HG03354 (cell line): Measurements from ENCODE around the gene ERV3-1.
"Not testable (repeated sequence)": the region's sequence is repeated elsewhere in the genome, so short reads cannot be mapped to it uniquely, and the experiment has no call there.

Experiments
- ATAC-seq: cut with Tn5 transposase; IDR thresholded peaks from one replicate; pipeline ENCODE4 v1.9.1; 2021; ENCODE audit warnings: mild to moderate bottlenecking; ENCODE audit not compliant: unreplicated experiment, poor library complexity, severe bottlenecking

The ERV3-1 gene, protein sequence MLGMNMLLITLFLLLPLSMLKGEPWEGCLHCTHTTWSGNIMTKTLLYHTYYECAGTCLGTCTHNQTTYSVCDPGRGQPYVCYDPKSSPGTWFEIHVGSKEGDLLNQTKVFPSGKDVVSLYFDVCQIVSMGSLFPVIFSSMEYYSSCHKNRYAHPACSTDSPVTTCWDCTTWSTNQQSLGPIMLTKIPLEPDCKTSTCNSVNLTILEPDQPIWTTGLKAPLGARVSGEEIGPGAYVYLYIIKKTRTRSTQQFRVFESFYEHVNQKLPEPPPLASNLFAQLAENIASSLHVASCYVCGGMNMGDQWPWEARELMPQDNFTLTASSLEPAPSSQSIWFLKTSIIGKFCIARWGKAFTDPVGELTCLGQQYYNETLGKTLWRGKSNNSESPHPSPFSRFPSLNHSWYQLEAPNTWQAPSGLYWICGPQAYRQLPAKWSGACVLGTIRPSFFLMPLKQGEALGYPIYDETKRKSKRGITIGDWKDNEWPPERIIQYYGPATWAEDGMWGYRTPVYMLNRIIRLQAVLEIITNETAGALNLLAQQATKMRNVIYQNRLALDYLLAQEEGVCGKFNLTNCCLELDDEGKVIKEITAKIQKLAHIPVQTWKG

DNA sequence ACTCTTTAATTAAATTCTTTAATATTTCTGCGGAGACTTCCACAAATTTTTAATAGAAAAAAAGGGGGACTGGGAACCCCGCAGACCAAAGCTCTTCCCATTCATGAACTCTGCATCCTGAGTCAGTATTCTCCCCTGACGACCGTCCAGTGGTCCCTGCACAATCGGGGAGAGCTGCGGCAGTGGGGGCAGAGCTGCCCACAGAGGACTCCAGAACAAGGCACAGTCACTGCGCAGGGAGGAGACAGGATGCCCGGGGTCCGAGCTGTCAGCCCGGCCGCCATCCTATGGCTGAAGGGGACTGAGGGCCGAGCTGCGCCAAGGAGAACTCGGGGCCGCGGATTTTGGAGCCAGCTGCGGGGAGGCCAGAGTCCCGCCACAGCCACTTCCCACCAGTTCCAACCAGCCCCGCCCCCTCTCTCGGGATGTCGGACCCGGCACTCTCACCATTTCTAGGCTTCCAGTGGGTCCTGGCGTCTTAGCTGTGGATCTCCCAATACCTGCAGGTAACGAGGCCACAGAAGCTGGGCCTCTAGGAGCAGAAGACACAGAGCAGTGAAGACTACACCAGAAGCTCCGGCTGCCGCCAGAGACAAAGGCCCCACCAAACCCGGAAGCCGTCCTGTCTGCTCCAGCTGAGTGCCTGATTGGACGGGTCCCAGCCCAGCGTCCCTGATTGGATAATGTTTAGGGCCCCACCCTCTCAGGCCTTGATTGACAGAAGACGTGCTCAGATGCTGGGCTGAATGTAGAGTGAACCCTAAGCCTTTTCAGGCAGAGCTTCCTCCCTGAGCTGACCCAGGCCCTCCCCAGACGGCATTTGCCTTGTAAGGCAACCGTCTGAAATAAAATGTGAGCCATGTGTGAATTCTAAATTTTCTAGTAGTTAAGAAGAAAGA lies at the start of gene ERV3-1:
ERV3-1 (minus strand) TSS at position 594 of the 899 bp plus-strand sequence. CDS start 13,661 bp downstream, outside the sequence.
- ATAC-seq = peak; percentile 100

DNA sequence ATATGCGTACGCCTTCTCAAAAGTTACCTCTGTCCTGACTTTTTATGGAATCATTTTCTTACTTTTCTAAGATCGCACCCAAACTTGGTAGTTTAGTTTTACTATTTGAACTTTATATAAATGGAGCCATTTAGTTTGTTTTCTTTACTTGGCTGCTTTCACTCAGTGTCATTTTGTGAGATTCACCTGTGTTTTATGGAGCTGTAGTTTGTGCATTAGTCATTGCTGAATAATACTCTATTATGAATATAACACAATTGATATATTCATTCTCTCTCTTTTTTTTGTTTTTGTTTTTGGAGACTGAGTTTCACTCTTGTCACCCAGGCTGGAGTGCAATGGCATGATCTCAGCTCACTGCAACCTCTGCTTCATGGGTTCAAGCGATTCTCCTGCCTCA lies 49.3 kb upstream of the ERV3-1 start:
- ATAC-seq = not testable (repeated sequence)

DNA sequence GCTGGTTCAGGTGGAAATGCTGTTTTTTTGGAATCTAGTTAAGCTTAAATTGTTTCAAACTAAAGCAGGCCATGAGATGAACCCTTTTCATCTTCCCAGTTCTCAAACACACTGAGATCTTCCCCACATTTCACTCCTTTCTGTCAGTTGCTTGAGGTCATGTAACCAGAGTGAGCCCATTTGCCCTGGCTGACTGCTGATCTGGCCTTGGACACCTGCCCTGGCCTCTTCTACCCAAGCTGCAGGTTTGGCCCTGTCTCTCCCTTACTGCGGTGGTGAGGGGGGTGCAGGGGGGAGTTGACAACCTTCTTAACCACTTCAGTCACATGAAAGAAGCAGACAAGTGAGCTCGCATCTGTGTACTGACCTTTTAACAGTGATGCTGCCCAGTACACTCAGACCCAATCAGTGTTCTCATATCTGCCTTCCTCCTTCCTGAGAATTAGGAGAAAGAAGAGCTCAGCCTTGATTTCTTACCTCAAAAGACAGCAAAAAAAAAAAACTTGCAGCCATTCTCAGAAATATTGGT lies 48.0 kb upstream of the ERV3-1 start:
- not testable (repeated sequence) for ATAC-seq

DNA sequence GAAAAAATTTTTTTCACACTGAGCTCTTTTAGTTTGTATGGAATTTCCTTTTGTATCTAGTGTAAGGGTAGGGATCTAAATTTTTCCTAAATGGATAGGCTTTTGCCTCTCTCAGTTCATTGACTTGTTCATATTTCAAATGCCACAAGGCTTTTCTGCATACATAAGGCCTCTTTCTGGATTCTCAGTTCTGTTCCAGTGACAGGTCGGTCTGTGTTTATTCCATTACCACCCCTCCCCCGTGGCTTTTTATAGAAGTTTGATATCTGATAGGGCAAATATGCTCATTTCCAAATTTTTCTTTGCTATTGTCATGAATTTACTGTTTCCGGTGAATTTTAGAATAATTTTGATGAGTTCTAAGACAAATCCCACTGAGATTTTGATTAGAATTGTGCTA lies 45.2 kb upstream of the ERV3-1 start:
- not testable (repeated sequence) for ATAC-seq

DNA sequence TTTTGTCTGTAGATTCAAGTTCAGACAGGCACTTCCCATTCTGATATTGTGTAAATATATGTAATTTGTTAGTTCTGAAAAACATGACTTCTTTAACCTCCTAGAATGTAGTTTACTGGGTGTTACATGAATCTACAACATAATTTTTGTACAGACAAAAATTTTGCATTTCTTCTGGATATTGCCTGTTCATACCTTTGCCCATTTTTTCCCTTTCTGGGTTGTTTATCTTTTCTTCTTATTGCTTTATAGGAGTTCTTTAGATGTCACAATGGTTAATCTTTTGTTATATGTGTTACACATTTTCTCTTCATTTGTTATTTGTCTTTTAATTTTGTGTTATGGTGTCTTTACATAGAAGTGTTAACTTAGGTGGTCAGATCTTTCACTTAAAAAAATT lies 44.7 kb upstream of the ERV3-1 start:
- not testable (repeated sequence) for ATAC-seq

DNA sequence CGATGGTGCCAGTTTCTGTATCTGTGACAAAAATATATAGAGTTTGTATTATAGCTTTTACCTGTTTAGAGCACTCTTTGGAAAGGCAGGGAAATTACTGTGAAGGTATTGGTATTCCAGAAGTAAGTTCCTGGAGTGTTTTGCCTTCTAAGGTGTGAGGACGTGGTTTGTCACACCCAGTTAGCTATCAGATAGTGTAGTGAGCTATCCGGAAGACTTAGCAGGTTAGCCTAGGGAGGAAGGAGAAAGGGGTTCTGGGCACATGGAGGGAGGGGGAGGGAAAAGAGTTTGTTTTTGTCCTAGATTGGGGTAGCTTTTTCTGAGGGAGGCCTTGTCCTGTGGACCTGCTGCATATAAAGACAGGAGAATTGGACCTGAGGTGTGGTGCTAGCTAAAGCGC lies 39.8 kb upstream of the ERV3-1 start:
- not testable (repeated sequence) for ATAC-seq

DNA sequence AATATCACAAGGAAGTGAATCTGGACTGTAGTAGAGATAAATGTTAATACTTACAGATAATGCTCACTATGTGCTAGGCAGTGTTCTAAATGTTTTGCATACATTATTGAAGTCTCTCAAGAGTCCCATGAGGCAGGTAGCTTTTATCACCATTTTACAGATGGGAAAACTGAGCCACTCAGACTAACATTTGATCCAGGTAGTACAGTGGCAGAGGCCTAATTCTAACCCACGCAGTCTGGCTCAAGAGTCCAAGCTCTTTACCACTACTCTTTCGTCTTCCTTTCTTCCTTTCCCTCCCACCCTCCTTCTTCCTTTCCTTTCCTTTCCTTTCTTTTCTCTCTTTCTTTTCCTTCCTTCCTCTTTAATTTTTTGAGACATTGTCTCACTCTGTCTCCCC lies 39.1 kb upstream of the ERV3-1 start:
- not testable (repeated sequence) for ATAC-seq

DNA sequence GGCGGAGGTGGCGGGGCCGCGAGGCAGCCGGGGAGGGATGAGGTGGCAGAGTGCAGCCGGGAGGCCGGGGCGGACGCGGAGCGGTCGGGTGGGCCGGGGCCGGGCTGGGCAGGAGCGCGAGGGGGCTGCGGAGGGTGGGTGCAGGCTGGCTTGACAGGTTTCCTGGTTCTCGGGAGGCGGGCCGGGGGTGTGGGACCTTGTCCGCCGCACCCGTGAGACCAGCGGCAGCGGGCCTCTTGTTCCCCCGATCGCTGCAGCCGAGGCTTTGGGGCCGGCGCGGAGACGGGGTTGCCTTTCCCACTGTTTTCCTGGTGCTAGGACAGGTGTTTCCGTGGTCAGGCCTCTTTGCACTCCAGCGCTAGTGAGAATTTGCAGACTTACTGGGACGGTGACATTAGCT lies 32.3 kb upstream of the ERV3-1 start:
- ATAC-seq = peak; percentile 26

DNA sequence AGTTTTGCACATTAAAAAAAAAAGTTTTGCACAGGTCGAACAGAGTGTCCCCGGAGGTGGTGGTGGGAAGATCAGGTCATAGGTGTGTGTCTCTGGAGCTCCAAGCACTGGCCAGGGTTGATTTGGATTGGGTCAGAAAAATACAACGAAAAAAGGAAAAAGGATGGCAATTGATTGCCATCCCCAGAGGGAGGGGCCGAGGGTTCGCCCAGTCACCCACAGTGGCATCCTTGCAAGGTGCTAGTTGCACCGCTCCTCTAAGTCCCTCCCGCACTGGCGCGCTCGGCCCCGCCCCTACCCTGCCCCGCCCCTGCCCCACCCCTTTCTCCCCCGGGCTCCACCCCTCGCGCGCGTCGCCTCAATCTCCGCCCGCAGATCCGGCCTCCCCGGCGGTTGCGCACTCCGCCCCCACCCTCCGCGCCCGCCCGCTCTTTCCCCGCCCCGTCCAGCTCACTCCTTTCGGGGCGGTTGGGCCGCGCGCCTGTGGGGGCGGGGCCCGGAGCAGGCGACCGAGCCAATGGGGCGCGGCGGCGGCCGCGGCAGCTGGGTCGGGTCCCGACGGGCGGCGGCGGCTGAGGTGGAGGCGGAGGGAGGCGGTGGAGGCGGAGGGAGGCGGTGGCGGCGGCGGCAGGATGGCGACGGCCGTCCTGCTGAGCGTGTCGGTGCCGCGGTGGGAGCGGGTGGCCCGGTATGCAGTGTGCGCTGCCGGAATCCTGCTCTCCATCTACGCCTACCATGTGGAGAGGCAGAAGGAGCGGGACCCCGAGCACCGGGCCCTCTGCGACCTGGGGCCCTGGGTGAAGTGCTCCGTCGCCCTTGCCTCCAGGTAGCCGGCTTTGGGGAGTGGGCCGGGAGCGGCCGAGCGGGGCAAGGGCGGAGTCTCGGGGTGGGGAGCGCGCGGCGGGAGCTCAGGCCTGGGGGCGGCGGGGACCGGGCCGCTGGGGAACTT lies 31.5 kb upstream of the ERV3-1 start:
- ATAC-seq = peak; percentile 88

DNA sequence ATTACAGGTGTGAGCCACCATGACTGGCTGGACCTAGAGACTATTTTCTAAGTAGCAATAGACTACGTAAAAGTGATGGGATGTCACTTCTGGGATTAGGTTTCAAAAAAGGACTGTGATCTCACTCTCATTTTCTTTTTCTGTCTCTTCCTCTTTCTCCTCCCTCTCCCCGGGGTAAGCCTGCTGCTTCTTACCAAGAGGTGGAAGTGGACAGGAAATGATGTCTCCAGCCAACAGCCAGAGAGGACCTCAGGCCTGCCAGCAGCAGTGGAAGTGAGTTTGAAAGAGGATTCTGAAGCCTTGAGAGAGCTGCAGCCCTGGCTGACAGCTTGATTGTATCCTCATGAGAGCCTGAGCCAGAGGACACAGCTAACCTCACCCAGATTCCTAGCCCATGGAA lies 30.0 kb upstream of the ERV3-1 start:
- ATAC-seq = not testable (repeated sequence)

DNA sequence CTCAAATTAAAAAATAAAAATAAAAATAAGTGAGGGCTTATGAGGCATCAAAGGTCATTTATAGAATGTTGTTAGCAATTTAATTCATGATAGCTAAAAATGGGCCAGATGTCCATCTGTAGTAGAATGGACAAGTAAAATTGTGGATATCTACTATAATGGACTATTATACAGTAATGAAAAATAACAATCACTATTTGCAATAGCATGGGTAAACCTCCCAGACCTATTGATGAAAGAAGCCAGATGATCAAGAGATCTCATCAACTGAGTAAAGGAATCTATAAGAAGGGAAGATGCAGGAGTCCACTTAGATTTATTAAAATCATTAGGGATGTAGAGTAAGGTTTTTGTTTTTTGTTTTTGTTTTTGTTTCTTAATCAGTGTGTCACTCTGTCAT lies 29.0 kb upstream of the ERV3-1 start:
- not testable (repeated sequence) for ATAC-seq

DNA sequence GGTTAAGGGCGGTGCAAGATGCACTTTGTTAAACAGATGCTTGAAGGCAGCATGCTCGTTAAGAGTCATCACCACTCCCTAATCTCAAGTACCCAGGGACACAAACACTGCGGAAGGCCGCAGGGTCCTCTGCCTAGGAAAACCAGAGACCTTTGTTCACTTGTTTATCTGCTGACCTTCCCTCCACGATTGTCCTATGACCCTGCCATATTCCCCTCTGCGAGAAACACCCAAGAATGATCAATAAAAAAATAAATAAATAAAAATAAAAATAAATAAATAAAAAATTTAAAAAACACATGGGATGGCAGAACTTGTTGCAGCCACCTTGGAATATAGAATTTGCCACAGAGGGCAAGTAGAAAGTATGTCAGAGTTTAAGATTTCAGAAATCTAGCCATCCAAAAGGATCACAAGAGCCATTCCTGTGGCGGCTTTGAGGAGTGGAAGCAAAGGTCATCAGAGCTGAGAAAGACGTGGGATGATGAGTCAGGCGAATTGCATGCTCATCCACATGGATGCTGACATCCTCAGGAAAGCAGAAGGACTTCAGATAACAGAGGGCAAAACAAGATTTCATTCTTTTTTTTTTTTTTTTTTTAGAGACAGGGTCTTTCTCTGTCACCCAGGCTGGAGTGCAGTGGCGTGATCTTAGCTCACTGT lies 27.8 kb upstream of the ERV3-1 start:
- ATAC-seq = not testable (repeated sequence)

DNA sequence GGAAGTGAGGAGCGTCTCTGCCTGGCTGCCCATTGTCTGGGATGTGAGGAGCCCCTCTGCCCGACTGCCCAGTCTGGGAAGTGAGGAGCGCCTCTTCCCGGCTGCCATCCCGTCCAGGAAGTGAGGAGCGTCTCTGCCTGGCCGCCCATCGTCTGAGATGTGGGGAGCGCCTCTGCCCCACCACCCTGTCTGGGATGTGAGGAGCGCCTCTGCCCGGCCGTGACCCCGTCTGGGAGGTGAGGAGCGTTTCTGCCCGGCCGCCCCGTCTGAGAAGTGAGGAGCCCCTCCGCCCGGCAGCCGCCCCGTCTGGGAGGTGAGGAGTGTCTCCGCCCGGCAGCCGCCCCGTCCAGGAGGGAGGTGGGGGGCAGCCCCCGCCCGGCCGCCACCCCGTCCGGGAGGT lies 26.9 kb upstream of the ERV3-1 start:
- not testable (repeated sequence) for ATAC-seq

DNA sequence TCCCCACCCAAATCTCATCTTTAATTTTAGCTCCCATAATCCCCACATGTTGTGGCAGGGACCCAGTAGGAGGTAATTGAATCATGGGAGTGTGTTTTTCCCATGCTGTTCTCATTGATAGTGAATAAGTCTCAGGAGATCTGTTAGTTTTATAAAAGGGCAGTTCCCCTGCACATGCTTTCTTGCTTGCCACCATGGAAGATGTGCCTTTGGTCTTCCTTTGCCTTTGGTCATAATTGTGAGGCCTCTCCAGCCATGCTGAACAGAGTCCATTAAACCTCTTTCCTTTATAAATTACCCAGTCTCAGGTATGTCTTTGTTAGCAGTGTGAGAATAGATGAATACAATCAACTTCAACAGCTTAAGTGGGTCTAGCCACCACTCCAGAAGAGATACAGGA lies 18.5 kb upstream of the ERV3-1 start:
- ATAC-seq = not testable (repeated sequence)

DNA sequence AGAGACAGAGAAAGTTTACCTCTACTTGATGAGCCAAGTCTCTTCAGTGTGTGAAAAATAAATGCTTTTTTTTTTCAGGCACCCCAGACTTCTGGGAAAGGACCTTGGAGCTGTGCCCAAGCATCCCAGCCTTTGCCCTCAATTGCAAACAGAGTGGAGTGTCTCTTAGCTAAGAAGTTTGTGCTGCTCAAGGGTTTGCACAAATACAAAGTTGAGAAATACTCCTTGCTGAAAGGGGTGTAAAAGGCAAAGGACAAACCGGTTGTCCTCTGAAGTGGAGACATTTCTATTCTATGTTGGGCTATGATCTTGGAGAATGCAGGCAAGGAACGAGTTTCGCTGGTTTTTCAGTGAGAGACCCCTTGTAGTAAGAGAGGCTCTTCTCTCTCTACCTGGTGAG lies 14.5 kb upstream of the ERV3-1 start:
- not testable (repeated sequence) for ATAC-seq

DNA sequence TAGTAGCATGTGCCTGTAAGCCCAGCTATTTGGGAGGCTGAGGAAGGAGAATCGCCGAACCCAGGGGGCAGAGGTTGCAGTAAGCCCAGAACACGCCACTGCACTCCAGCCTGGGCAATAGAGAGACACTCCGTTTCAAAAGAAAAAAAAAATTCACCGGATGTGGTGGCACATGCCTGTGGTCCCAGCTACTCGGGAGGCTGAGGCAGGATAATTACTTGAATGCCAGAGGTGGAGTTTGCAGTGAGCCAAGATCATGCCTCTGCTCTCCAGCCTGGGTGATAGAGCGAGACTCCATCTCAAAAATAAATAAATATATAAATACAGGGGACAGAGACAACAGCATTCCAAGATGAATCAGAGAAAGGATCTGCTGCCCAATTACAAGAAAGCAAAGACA lies 3.4 kb upstream of the ERV3-1 start:
- not testable (repeated sequence) for ATAC-seq

DNA sequence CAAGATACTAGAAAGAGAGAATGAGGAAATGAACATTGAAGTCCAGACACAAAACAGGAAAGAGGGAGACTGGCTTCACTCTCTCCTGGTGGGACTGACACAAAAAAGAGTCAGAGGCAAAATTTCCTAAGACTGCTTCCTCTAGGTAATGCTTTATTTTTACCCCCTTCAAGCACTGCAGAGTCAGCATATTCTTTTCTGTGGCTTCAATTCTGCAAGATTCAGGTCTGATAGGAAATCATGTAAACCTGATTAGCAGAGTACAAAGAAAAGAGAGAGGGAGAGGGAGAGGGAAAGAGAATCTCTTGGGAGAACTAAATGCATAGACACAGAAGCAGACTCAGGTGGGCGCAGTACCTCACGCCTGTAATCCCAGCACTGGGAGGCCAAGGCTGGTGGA lies 2.9 kb upstream of the ERV3-1 start:
- ATAC-seq = not testable (repeated sequence)

DNA sequence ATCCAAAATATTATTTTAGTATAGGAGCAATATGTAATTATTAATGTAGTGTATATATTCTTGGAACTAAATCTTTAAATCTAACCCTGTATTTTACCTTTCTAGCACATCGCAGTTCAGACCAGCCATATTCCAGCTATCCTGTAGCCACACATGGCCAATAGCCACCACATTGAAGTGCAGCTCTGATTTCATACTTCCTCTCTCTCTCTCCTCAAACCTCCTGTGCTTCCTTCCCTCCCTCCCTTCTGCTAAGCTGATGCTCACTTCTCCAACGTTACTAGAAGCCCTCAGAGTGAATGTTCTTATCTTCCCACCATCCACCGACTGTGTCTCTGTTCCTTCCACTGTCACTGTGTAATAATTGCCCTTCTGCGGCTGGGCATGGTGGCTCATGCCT lies 549 bp upstream of the ERV3-1 start:
- not testable (repeated sequence) for ATAC-seq
